K562 (cell line): ENCODE results near the gene GLG1. TPM values are rescaled to one million over a fixed set of nuclear protein-coding genes. Genes with fewer than 3 reads are reported as not detected.

Source experiments
- ATAC-seq: fragments of 200-7000 bp; cut with Tn5 transposase; 3 replicates; pipeline ENCODE4 v1.9.1; 2020; ENCODE audit warnings: moderate library complexity
- BruUV-seq: library from RNA; stranded (reverse); fragments of 400-500 nt; replicated peaks from 2 replicates; lab custom pipeline; 2021; lab: Mats Ljungman, UMichigan
- CTCF ChIA-PET: fragments of 300-600 bp; formaldehyde crosslinking; extraction: SDS; loops from one replicate; lab custom pipeline; 2021; ENCODE audit warnings: low intra/inter-chr PET ratio; lab: Yijun Ruan, JAX
- POLR2A ChIA-PET: fragments of 300-600, 350-650 bp; sonication (Branson Sonifier 250); formaldehyde crosslinking; extraction: SDS; loops from one replicate; lab custom pipeline; 2021; ENCODE audit warnings: antibody characterized with exemption, inconsistent platforms; lab: Yijun Ruan, JAX
- DNase-seq, 4 experiments: peaks; one replicate each; pipeline versions ENCODE4 v3.0.0 to v3.0.0-alpha.2; 2011 to 2018; ENCODE audit warnings: low spot score in 3 of 4, mixed read lengths in 3 of 4; ENCODE audit errors: extremely low read depth in 1 of 4
- FAIRE-seq: peaks from 2 replicates; lab custom pipeline; 2011; peaks lifted over from hg19 to GRCh38; lab: Jason Lieb, UNC
- H2AFZ ChIP-seq: 2 replicates; pipeline ENCODE4 v1.6.0; 2011; ENCODE audit warnings: low read depth, low read length, control low read depth, inconsistent platforms
- H3K27ac ChIP-seq: fragments of 200-600 bp; 3 replicates; pipeline ENCODE4 v1.8.0; 2011; ENCODE audit warnings: low read depth, mild to moderate bottlenecking, control low read depth, inconsistent platforms, low read length, moderate library complexity, mixed read lengths; ENCODE audit errors: extremely low read depth
- H3K27me3 ChIP-seq, 2 experiments: fragments of 300-600 bp in 1 of 2; 2 replicates in 1 of 2; 3 replicates in 1 of 2; pipeline versions ENCODE4 v1.6.0 to v1.8.0; 2011; ENCODE audit warnings: inconsistent platforms in 2 of 2, low read length in 2 of 2, mild to moderate bottlenecking in 1 of 2, mixed read lengths in 1 of 2, moderate library complexity in 1 of 2; ENCODE audit not compliant: control insufficient read depth in 2 of 2, insufficient read depth in 2 of 2
- H3K36me3 ChIP-seq: fragments of 300-600 bp; 3 replicates; pipeline ENCODE4 v1.8.0; 2011; ENCODE audit warnings: mild to moderate bottlenecking, low read length, inconsistent platforms; ENCODE audit not compliant: control insufficient read depth, insufficient read depth
- H3K4me1 ChIP-seq, 2 experiments: fragments of 200-600 bp in 1 of 2; replicated peaks in 1 of 2; 2 replicates in 1 of 2; 3 replicates in 1 of 2; pipeline versions ENCODE4 v1.5.1 to v1.8.0; 2011; ENCODE audit warnings: inconsistent platforms in 2 of 2, low read length in 2 of 2, mild to moderate bottlenecking in 1 of 2, mixed read lengths in 1 of 2, moderate library complexity in 1 of 2; ENCODE audit not compliant: control insufficient read depth in 2 of 2, insufficient read depth in 2 of 2
- H3K4me2 ChIP-seq: 2 replicates; pipeline ENCODE4 v1.6.1; 2011; ENCODE audit warnings: low read length, control low read depth, inconsistent platforms, mixed read lengths; ENCODE audit not compliant: insufficient read depth
- H3K4me3 ChIP-seq: fragments of 200-600 bp; sonication (generic), shearing (Covaris generic); 2 replicates; pipeline ENCODE4 v1.5.1; 2016; ENCODE audit warnings: control low read depth, inconsistent platforms
- H3K79me2 ChIP-seq: fragments of 200-600 bp; 3 replicates; pipeline ENCODE4 v1.8.0; 2011; ENCODE audit warnings: low read length, inconsistent platforms; ENCODE audit not compliant: control insufficient read depth, insufficient read depth
- H3K9ac ChIP-seq, 2 experiments: 2 replicates each; pipeline versions ENCODE4 v1.6.0 to v1.6.1; 2011; ENCODE audit warnings: low read depth in 2 of 2, low read length in 2 of 2, control low read depth in 1 of 2, inconsistent platforms in 1 of 2, mild to moderate bottlenecking in 1 of 2, mixed read lengths in 1 of 2; ENCODE audit not compliant: insufficient read depth in 1 of 2
- H3K9me1 ChIP-seq: one replicate; pipeline ENCODE4 v1.6.0; 2011; ENCODE audit warnings: inconsistent platforms, mild to moderate bottlenecking, low read length, moderate library complexity; ENCODE audit not compliant: control insufficient read depth, insufficient read depth
- H3K9me3 ChIP-seq: replicated peaks from 2 replicates; pipeline ENCODE4 v1.5.1; 2011; ENCODE audit warnings: low read depth, low read length, inconsistent platforms; ENCODE audit not compliant: control insufficient read depth, insufficient read depth
- H4K20me1 ChIP-seq: replicated peaks from 2 replicates; pipeline ENCODE4 v1.6.1; 2011; ENCODE audit warnings: low read length, inconsistent platforms, mixed read lengths; ENCODE audit not compliant: control insufficient read depth, insufficient read depth
- ATF3 ChIP-seq, 2 experiments: fragments of 450-650 bp in 1 of 2; sonication (generic) in 1 of 2; formaldehyde crosslinking in 1 of 2; IDR thresholded peaks in 1 of 2; conservative IDR thresholded peaks in 1 of 2; 2 replicates each; pipeline versions ENCODE4 v1.6.1 to v1.8.1; 2016 to 2023; ENCODE audit warnings: mild to moderate bottlenecking in 2 of 2, moderate library complexity in 2 of 2, inconsistent platforms in 1 of 2, missing genetic modification reagents in 1 of 2
- NKRF ChIP-seq: fragments of 450-650 bp; IDR thresholded peaks from 2 replicates; pipeline ENCODE4 v1.6.1; 2016; ENCODE audit warnings: borderline replicate concordance
- WGBS: fragments of 100-300 bp; shearing (Covaris generic); methylation state at CpG from one replicate; pipeline ENCODE4 v1.1.6; 2016; ENCODE audit warnings: low coverage, mixed read lengths; ENCODE audit not compliant: insufficient coverage; ENCODE audit errors: missing lambda C conversion rate; 5-methylcytosine and 5-hydroxymethylcytosine counted together
- in situ Hi-C: fragments of 300-500 bp; cut with MboI; formaldehyde crosslinking; loops from 4 replicates; pipeline ENCODE4 v1.15.0; 2018; ENCODE audit warnings: inconsistent platforms, mixed read lengths
- intact Hi-C: fragments of 100-400 bp; cut with micrococcal nuclease; formaldehyde crosslinking; loops from 2 replicates; pipeline ENCODE4 v1.14.2; 2022
- polyA plus RNA-seq, 8 experiments: library from polyadenylated mRNA; depleted of rRNA in 4 of 8; stranded (reverse) in 5 of 8; unstranded in 3 of 8; fragments of >200 nt; fragmentation: Nextera tagmentation in 2 of 8; fragmentation: Illumina TruSeq in 1 of 8; extraction: Ambion mirVana in 2 of 8; extraction: Trizol in 1 of 8; gene quantifications; 2 replicates each; pipeline versions ENCODE4 v1.2.1 to v1.2.3, GENCODE V29; 2011 to 2014; ENCODE audit warnings: inconsistent platforms in 1 of 8, missing spikeins in 1 of 8
- total RNA-seq, 7 experiments: library from RNA; depleted of rRNA in 6 of 7; stranded (reverse); fragments of >200 nt in 6 of 7; fragmentation: Illumina TruSeq in 2 of 7; extraction: Trizol in 2 of 7; gene quantifications; 2 replicates each; pipeline versions ENCODE4 v1.2.1 to v1.2.3, GENCODE V29; 2011 to 2021; ENCODE audit warnings: low replicate concordance in 1 of 7

The GLG1 gene
- total and polyA plus RNA-seq, 9 of the 15 experiments (the other 6 are each of a cell fraction or from before 2014, with no cell fraction given): 6.2 to 36.0 (median 23.6) TPM

- Histone ChIP-seq H3K27me3 (no peaks in the 10 kb centered on the region), H2AFZ (no peak overlapping the region), H3K9ac (no peak overlapping the region), H3K4me3 (no peak overlapping the region), H3K9me1 (no peaks in the 10 kb centered on the region), H3K36me3 (no peaks in the 10 kb centered on the region), H3K79me2 (peaks cover 65% of the 10 kb centered on the region), H3K4me1 (peaks cover 0 to 4% of the 10 kb centered on the region in 2 experiments; a peak in 3 of 5 replicates), H3K9me3 (no peaks in the 10 kb centered on the region), H3K4me2 (no peak overlapping the region), H4K20me1 (peaks cover 22% of the 10 kb centered on the region), H3K27ac (no peak overlapping the region)
- no TSS peak for BruUV-seq
- POLR2A ChIA-PET: interaction anchor here (0.9 kb wide), 1 partner anchor 8 kb away, joined by 3 read pairs; no protein-coding TSS in a partner anchor
- intact Hi-C loops (no loop called here), in situ Hi-C loops (no loop called here)
- ATAC-seq (no peak), DNase-seq (no peak), FAIRE-seq (no peak)
- CTCF ChIA-PET: no interaction called here
- TF ChIP-seq ATF3 (IDR thresholded peaks at IDR 0.05) (0 out of 2 replicates have a peak, but pooled peaks have one; percentile 12), ATF3 (CRISPR knock-in tag; conservative IDR thresholded peaks at IDR 0.05) (no peak), NKRF (no peak)
- 82% methylated on average over 6 of the region's 7 CpGs for WGBS
Observed at GRCh38 chr16:74575175-74575806, 31.6 kb downstream of the GLG1 start.
